Measurements from ENCODE around the gene ZDHHC15. TPM values are rescaled to one million over a fixed set of nuclear protein-coding genes. Genes with fewer than 3 reads are reported as not detected.

Gene ZDHHC15
- total and polyA plus RNA-seq, 10 of the 15 experiments (the other 5 are each of a cell fraction or from before 2014, with no cell fraction given), result 0.02 to 0.17 (median 0.10) TPM; not detected in 1

DNA sequence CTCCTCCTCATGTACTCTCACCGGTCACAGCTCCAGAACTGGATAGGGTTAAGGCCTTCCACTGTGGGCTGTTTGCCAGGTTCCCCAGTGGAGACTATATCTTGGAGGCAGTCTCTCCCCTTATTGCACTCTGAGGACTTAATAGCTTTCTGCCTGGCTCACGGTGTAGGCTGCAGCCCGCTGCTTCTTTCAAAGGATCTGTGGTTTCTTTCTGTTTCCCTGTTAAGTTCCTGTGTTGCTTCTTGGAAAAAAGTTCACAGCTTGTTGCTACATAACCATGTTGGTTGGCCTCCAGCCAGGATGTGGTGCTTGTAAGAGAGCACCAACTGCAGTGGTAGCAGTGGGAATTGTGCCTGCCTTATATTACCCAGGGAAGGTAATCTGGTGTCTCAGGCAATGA lies 24.9 kb upstream of the ZDHHC15 start:
- TF ChIP-seq FOXM1 (IDR thresholded peaks at IDR 0.05; ENCODE audit: low read depth, low read length), result no peak
- no peak for TF ChIP-seq MEF2A (IDR thresholded peaks at IDR 0.05; ENCODE audit: insufficient read depth, low read depth, low read length)
- no peak for TF ChIP-seq CEBPB (IDR thresholded peaks at IDR 0.05; ENCODE audit: borderline replicate concordance in 1 of 2, low read depth in 2 of 2, low read length in 2 of 2)
- no peak for TF ChIP-seq ZNF24 (IDR thresholded peaks at IDR 0.05)
- no peak for TF ChIP-seq CBX5 (IDR thresholded peaks at IDR 0.05; ENCODE audit: low read depth)
- TF ChIP-seq SMAD5 (IDR thresholded peaks at IDR 0.05; ENCODE audit: low read depth), result no peak
- TF ChIP-seq SUPT20H (IDR thresholded peaks at IDR 0.05; ENCODE audit: borderline replicate concordance, control insufficient read depth, low read depth, low read length), result no peak
- TF ChIP-seq DPF2 (IDR thresholded peaks at IDR 0.05), result no peak
- no peak for TF ChIP-seq TAF1 (IDR thresholded peaks at IDR 0.05; ENCODE audit: borderline replicate concordance, low read depth, low read length)
- TF ChIP-seq HDGF (IDR thresholded peaks at IDR 0.05), result no peak
- TF ChIP-seq ZNF274 (IDR thresholded peaks at IDR 0.05; ENCODE audit: insufficient read depth, insufficient read length), result no peak
- TF ChIP-seq RAD51 (IDR thresholded peaks at IDR 0.05), result no peak
- no peak for TF ChIP-seq SRF (IDR thresholded peaks at IDR 0.05; ENCODE audit: low read depth in 2 of 2, low read length in 2 of 2)
- no peak for TF ChIP-seq TCF3 (IDR thresholded peaks at IDR 0.05; ENCODE audit: borderline replicate concordance, insufficient read depth, low read depth, low read length)
- TF ChIP-seq STAT3 (IDR thresholded peaks at IDR 0.05; ENCODE audit: low read depth, low read length), result no peak
- no peak for TF ChIP-seq BHLHE40 (IDR thresholded peaks at IDR 0.05; ENCODE audit: borderline replicate concordance in 1 of 2, low read depth in 2 of 2, low read length in 1 of 2)
- H3K27ac ChIP-seq (ENCODE audit: control insufficient read depth, insufficient read depth), result no peak overlapping the region
- WGBS (ENCODE audit: insufficient coverage, insufficient replicate concordance, low lambda C conversion rate, missing lambda C conversion rate), result 8% methylated on average over 3 of the region's 3 CpGs
- no peaks in the 10 kb centered on the region for H3K79me2 ChIP-seq (ENCODE audit: control insufficient read depth, insufficient read depth, low read length)
- no peak overlapping the region for H3K4me2 ChIP-seq (ENCODE audit: control insufficient read depth, insufficient read depth)
- DNase-seq (ENCODE audit: low read depth, low spot score), result no peak
- H3K4me3 ChIP-seq, result no peak overlapping the region
- CTCF ChIA-PET, result no interaction called here
- BruUV-seq (replicated peaks), result no TSS peak
- H2AFZ ChIP-seq (ENCODE audit: control insufficient read depth, low read depth, low read length), result no peak overlapping the region
- H3K4me1 ChIP-seq (ENCODE audit: control insufficient read depth, insufficient read depth, low read length), result no peaks in the 10 kb centered on the region
- RAD21 ChIA-PET (ENCODE audit: unreplicated experiment), result no interaction called here
- intact Hi-C loops (cut with micrococcal nuclease; ENCODE audit: unreplicated experiment), result no loop called here
- SMC1A ChIA-PET (ENCODE audit: uncharacterized antibody, unreplicated experiment), result no interaction called here
- no peaks in the 10 kb centered on the region for H3K27me3 ChIP-seq (replicated peaks in 1 of 2; ENCODE audit: control insufficient read depth in 2 of 2, insufficient read depth in 2 of 2, low read length in 1 of 2)
- ATAC-seq, result no peak
- POLR2A ChIA-PET, result no interaction called here
- no peaks in the 10 kb centered on the region for H4K20me1 ChIP-seq (ENCODE audit: control insufficient read depth, insufficient read depth)
- H3K36me3 ChIP-seq (ENCODE audit: control insufficient read depth in 2 of 2, insufficient read depth in 2 of 2, low read length in 1 of 2), result no peaks in the 10 kb centered on the region
- FAIRE-seq, result no peak
- in situ Hi-C loops (cut with MboI), result no loop called here
- H3K9ac ChIP-seq (ENCODE audit: control insufficient read depth, insufficient read depth, low read length), result no peak overlapping the region
- H3K9me3 ChIP-seq (replicated peaks; ENCODE audit: control insufficient read depth, insufficient read depth, low read length), result no peaks in the 10 kb centered on the region
